ENCODE results near the gene IRAK2.

IRAK2 gene

DNA sequence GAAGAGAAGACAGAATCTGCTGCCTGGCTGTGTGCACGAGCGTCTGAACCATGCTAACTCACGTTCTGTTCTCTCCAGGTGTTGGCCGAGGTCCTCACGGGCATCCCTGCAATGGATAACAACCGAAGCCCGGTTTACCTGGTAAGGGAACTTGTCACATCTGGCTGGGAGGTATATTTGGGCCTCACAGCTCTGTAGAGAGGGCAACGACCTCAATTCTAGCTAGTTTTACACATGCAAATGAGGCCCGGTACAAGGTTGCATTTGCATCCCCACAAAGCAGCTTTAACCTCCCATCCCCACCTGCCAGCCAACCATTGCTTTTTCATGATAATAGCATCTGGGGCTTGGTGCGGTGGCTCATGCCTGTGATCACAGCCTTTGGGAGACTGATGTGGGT, 61.6 kb downstream of the IRAK2 start:
- DNase-seq: no peak

GRCh38 chr3:10228248-10228950, 63.7 kb downstream of the IRAK2 start:
- peak; percentile 64 for DNase-seq

DNA sequence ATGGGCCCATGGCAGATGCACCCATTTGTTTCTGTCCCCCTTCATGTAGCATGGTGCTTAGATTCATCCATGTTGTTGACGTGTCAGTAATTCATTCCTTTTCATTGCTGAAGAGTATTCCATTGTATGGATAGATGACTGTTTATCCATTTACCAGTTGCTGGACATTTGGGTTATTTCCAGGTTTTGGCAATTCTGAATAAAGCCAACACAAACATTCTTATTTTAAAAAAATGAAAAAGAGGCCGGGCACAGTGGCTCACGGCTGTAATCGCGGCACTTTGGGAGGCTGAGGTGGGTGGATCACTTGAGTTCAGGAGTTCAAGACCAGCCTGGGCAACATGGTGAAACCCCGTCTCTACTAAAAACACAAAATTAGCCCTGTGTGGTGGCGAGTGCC, 64.9 kb downstream of the IRAK2 start:
- DNase-seq: no peak

- no peak for DNase-seq
Measured at GRCh38 chr3:10232137-10232536, 67.4 kb downstream of the IRAK2 start.

- no peak for DNase-seq
Measured at GRCh38 chr3:10233988-10234387, 69.3 kb downstream of the IRAK2 start.

GRCh38 chr3:10234526-10235230, 70.0 kb downstream of the IRAK2 start:
- DNase-seq: no peak

GRCh38 chr3:10235551-10235950, 70.8 kb downstream of the IRAK2 start:
- no peak for DNase-seq

DNA sequence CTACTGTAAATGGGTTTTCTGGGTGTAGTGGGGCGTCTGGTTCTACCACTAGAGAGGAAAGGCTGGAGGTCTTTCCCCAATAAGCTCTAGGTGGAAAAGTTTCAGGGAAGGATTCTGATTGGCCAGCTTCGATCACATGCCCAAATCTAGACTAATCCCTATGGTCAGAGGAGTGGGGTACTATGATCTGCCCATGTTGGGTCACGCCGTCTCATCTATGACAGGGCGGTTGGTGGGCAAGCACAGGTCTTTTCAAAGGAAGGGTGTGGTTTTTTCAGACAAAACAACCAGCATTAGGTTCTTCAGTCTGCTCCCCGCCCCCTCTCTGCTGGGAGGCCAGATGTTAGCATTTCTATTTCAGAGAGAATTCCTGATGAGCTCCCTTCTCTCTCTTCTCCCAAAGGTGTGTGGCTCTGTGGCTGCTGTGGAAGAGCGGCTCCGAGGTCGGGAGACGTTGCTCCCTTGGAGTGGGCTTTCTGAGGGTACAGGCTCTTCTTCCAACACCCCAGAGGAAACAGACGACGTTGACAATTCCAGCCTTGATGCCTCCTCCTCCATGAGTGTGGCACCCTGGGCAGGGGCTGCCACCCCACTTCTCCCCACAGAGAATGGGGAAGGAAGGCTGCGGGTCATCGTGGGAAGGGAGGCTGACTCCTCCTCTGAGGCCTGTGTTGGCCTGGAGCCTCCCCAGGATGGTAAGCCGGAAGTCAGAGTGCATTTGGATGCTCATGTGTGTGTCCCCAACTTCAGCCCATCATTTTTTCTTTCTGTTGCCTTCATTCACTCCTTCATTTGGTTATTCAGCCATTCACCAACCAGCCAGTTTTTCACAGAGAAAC, 73.8 kb downstream of the IRAK2 start:
- peak; percentile 65 for DNase-seq

DNA sequence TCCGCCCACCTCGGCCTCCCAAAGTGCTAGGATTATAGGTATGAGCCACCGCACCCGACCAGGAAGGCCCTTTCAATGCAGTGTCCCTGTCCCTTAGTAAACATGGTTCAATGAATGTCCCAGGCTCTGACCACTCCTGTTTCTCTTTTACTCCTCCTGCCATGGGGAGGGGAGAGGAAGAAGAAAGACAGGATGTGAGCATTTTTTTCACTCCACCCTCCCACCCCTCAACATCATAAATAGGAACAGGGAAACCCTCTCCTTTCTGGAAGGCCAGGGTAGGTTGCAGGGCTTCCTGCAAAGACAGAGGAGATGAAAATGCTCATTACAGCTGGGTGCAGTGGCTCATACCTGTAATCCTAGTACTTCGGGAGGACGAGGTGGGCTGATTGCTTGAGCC, 76.1 kb downstream of the IRAK2 start:
- no peak for DNase-seq

DNA sequence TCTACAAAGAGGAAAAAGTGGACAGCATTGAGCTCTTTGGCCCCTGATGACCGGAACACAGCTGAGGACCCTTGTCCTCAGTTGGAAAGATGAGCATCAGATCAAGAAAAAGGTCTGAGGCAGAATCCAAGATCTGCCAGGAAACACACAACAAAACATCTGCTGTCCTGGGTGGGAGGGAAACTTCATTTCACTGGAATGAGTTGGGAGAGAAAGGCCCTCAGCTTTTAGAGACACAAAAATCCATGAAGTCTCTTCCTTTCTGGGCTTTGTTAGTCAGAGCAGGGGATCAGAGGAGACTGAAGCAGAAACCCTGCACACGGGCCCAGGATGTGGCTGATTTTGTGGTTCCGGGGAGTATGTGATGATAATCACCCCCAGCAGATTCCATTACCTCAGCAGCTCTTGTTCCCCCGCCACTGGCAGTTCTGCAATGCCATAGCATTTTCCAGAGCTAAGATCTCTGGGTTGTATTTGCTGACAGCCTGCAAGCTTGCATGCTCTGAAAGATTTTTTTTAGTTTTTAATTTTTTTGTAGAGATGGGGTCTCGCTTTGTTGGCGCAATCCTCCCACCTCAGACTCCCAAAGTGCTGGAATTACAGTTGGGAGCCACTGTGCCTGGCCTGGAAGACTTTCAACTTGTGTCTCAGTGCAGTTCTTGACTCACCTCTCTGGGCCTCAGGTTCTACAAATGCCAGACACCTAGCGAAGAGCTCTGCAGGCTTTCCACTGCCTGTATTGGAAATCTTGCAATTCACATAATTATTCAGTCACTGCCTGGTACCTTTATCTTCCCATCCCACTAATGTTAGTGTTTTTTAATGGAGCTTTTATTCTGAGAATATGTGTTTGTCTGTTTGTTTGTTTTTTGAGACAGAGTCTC, 77.7 kb downstream of the IRAK2 start:
- peak; percentile 81 for DNase-seq

GRCh38 chr3:10244009-10244408, 79.3 kb downstream of the IRAK2 start:
- DNase-seq: no peak

GRCh38 chr3:10245081-10245712, 80.5 kb downstream of the IRAK2 start:
- no peak for DNase-seq

DNA sequence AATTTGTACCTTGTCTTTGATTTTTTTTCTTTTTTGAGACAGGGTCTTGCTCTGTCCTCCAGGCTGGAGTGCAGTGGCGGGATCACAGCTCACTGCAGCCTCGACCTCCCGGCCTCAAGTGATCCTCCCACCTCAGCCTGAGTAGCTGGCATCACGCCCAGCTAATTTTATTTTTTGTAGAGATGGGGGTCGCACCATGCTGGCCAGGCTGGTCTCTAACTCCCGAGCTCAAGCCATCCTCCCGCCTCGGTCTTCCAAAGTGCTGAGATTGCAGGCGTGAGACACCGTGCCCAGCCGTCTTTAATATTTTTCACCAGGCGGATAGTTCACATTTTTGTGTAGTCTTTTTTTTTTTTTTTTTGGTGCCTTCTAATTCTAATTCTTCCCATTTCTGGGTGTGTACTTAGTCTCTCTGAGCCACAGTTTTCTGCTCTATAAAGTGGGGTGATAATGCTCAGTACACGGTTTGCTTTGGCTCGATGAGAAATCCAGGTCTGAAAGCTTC, 83.0 kb downstream of the IRAK2 start:
- DNase-seq: no peak

- peak; percentile 94 for DNase-seq
Measured at GRCh38 chr3:10248184-10248983, 83.7 kb downstream of the IRAK2 start, which contains the start of gene TATDN2. TATDN2 (plus strand) TSS chr3:10248459; CDS start chr3:10249201, 742 bp downstream.

GRCh38 chr3:10248984-10249748, 84.4 kb downstream of the IRAK2 start:
- DNase-seq: peak; percentile 84

DNA sequence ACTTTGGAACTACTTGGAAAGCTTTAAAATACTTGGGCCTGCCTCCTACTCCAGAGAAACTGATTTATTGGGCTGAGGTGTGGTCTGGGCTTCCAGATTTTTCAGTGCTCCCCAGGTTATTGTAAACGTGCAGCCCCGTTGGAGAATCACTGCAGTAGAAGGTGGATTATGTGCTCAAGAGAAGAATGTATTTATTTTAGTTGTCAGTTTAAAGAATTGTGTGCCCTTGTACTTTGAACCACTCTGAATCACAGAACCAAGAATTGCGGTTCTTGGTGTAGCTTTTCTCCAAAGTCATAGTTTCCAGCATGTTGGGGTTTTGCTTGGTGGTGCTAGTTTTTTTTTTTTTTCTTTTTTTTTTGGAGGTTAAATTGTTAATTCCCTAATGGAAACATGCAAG, 85.1 kb downstream of the IRAK2 start:
- no peak for DNase-seq

GRCh38 chr3:10251006-10251405, 86.3 kb downstream of the IRAK2 start:
- no peak for DNase-seq

- DNase-seq: no peak
Measured at GRCh38 chr3:10253731-10254130, 89.0 kb downstream of the IRAK2 start.

GRCh38 chr3:10255835-10256234, 91.1 kb downstream of the IRAK2 start:
- DNase-seq: no peak

DNA sequence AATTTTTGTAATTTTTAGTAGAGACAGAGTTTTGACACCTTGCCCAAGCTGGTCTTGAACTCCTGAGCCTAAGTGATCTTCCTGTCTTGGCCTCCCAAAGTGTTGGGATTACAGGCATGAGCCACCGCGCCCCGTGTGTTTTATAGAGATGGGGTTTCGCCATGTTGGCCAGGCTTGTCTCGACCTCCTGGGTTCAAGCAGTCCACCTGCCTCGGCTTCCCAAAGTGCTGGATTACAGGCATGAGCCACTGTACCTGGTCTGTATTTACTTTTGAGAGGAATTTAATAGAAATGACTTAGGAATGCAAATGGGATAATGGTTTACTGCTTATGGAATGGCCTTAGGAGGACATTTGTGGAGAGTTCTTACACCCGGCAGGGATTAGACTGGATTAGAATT, 94.3 kb downstream of the IRAK2 start:
- no peak for DNase-seq
